T47D (cell line): ENCODE measurements around the gene CTDSPL2.
"Not testable (repeated sequence)": the region's sequence is repeated elsewhere in the genome, so short reads cannot be mapped to it uniquely, and the experiment has no call there.

Source experiments
- DNase-seq, 2 experiments: peaks; one replicate each; pipeline versions ENCODE4 v3.0.0 to v3.0.0-alpha.2; 2011 to 2012; ENCODE audit warnings: low read depth in 1 of 2, low spot score in 1 of 2
- JUND ChIP-seq: IDR thresholded peaks from 2 replicates; pipeline ENCODE4 v1.6.1; 2012; ENCODE audit warnings: low read depth
- in situ Hi-C: cut with HindIII; loops from 2 replicates; pipeline ENCODE4 v1.10.0; 2016; ENCODE audit warnings: low sequenced_read_pairs, low pct_unique_long_range_greater_than_20kb

CTDSPL2 gene

DNA sequence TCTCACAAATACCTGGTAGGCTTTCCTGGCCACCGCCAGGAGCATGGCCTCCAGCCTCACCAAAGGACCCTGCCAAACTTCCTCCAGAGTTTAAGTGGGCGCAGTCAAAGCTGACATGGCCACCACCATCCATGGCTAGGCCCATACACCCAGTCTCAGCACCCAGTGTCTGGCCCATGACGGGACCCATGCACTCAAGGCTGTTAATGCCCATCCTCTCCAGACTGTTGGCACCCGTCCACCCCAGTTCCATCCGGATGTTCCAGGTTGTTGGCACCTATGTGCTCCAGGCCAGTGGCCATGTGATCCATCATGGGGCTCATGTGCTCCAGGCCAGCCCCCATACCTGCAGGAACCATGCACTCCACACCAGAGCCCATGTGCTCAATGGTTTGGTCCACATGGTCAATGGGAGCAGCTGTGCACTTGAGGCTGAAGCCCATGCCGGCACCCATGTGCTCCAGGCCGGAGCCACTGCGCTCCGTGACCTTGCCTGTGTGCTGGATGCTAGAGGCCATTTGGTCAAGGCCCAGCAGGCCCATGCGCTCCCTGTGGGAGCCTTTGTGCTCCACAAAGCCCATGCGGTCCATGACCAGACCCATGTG, 20.4 kb downstream of the CTDSPL2 start:
- no peak for DNase-seq
- in situ Hi-C loops: no loop called here
- no peak for TF ChIP-seq JUND

DNA sequence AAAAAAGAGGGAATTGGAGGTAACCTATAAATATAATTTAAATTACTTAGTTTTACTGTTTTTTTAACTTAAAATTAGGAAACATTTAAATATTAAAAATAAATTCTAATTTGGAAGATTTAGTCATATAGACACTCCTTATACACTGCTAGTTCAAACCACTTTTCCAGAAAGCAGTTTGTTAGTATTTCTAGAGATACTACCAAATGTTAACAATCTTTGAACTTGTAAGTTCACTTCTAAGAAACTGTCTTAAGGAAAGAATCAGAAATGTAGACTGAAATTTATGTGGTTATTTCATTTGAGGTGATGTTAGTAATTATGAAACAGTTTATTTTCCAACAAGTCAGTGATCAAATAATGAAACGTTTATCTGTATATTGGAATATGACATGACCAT, 22.7 kb downstream of the CTDSPL2 start:
- TF ChIP-seq JUND: no peak
- DNase-seq: no peak
- in situ Hi-C loops: no loop called here

DNA sequence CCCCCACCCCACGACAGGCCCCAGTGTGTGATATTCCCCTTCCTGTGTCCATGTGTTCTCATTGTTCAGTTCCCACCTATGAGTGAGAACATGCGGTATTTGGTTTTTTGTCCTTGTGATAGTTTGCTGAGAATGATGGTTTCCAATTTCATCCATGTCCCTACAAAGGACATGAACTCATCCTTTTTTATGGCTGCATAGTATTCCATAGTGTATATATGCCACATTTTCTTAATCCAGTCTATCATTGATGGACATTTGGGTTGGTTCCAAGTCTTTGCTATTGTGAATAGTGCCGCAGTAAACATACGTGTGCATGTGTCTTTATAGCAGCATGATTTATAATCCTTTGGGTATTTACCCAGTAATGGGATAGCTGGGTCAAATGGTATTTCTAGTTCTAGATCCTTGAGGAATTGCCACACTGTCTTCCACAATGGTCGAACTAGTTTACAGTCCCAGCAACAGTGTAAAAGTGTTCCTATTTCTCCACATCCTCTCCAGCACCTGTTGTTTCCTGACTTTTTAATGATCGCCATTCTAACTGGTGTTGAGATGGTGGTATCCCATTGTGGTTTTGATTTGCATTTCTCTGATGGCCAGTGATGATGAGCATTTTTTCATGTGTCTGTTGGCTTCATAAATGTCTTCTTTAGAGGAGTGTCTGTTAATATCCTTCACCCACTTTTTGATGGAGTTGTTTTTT, 26.3 kb downstream of the CTDSPL2 start:
- in situ Hi-C loops, DNase-seq: not testable (repeated sequence)

DNA sequence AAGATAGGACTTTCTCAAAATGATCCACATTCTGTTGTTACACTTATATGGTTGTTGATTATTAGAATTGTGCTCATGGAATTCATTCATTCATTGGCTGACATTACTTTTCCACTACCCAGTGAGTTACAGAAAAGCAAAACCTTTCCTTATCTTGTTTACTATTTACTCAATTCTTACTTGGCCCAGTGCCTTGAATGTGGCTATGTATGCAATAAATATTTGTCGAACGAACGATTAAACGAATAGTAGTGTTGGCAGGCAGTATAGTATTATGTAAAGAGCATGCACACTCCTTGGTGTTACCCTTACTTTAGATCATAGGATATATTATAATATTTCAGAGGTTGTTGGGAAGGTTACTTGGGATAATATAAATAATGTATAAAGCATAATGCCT, 31.0 kb downstream of the CTDSPL2 start:
- in situ Hi-C loops: no loop called here
- no peak for TF ChIP-seq JUND
- DNase-seq: peak; percentile 12 to 54

DNA sequence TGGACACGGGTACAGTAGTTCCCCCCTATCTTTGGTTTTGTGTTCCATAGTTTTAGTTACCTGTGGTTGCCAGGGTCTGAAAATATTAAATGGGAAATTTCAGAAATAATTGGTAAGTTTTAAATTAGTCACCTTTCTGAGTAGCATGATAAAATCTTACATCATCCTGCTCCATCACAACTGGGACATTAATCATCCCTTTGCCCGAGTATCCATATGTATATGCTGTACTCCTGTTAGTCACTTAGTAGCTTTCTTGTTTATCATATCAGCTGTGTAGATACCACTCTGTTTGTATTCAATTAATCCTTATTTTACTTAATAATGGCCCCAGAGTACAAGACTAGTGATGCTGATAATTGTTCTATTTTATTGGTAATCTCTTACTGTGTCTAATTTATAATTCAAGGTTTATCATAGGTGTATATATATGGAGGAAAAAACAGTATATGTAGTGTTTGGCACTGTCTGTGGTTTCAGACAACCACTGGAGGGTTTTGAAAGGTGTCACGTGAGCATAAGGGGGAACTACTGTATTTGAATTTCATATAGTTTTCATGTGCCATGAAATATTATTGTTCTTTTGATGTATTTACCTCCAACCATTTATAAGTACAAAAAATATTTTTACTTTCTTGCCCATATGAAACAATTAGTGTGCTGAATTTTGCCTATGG, 41.4 kb downstream of the CTDSPL2 start:
- in situ Hi-C loops: no loop called here
- no peak for DNase-seq
- TF ChIP-seq JUND: no peak

DNA sequence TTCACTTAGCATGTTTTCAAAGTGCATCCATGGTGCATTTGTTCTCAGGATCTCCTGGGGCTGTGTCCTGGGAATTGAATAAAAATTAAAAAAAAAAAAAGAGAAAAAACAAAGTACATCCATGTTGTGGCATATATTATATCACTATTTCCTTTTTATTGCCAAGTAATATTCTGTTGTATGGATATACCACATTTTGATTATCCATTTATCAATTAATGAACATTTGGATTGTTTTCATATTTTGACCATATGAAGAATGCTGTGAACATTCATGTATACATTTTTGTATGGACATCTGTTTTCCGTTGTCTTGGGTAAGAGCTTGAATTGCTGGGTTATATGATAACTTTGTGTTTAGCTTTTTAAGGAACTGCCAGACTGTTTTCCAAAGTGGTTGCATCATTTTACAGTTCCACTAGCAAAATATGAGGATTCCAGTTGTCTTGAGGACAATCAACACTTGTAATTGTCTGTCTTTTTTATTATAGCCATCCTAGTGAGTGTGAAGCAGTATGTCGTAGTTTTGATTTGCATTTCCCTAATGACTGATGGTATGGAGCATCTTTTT, 44.5 kb downstream of the CTDSPL2 start:
- no peak for DNase-seq
- no peak for TF ChIP-seq JUND
- in situ Hi-C loops: no loop called here

DNA sequence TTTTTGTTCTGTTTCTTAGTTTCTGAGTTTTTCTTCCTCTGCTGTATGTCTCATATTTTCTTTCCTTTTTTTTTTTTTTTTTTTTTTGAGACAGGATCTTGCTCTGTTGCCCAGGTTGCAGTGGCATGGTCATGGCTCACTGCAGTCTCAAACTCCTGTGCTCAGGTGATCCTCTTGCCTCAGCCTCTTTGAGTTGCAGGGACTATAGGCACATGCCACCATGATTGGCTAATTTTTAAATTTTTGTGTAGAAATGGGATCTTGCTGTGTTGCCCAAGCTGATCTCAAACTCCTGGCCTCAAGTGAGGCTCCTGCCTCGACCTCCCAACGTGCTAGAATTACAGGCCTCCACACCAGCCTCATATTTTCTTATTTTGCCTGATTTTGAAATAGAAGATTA, 51.9 kb downstream of the CTDSPL2 start:
- no peak for DNase-seq
- in situ Hi-C loops: no loop called here
- no peak for TF ChIP-seq JUND

DNA sequence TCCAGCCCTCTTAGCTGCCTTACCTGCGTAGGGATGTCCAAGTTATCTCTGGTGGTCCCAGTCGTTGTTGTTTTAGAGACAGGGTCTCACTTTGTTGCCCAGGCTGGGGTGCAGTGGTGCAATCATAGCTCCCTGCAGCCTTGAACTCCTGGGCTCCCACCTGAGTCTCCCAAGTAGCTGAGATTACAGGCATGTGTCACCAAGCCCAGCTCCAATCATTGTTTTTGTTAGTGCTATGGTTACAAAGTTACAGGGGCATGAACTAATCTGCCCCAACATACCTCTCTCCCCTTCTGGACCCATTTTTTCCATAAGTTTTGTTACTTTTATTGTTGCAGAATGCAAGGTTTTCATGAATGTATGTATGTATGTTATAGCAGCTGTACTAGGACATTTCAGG, 54.7 kb downstream of the CTDSPL2 start:
- TF ChIP-seq JUND: no peak
- DNase-seq: no peak
- in situ Hi-C loops: no loop called here

DNA sequence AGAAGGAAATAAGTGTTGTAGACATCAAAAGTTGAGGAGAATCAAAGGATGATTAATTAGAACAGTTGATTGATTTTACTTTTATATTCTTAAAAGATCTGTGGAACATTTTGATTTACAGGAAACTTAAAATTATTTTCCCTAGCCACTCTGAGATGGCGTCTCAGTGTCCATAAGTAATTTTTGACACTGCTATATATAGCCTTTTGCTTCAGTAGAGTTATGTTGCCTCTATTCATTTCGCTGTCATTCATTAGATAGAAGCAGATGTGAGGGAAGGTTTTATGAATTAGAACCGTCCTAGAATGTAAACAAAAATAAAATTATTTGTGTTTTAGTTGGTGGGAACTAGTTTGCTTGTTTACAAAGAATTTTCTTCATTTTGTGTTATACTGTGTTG, 58.5 kb downstream of the CTDSPL2 start:
- no peak for TF ChIP-seq JUND
- in situ Hi-C loops: no loop called here
- DNase-seq: no peak

DNA sequence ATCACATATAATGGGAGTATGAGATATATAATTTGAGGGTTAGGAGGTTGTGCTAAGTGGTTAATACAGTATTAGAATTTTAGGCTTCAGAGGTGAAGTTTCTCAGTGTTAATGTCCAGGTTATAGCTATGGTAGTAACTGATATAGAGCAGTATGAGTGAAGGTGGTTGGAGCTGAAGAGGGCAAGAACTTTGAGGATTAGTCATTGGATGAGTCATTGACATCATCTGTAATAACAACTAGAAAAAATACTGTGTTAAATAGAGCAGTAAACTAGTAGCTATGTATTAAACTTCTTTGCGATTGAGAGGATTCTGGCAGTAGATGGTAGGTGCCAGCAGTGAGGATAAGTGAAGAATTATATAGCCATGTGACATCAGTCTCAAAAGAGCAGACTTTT, 62.0 kb downstream of the CTDSPL2 start:
- no peak for DNase-seq
- no peak for TF ChIP-seq JUND
- in situ Hi-C loops: no loop called here

DNA sequence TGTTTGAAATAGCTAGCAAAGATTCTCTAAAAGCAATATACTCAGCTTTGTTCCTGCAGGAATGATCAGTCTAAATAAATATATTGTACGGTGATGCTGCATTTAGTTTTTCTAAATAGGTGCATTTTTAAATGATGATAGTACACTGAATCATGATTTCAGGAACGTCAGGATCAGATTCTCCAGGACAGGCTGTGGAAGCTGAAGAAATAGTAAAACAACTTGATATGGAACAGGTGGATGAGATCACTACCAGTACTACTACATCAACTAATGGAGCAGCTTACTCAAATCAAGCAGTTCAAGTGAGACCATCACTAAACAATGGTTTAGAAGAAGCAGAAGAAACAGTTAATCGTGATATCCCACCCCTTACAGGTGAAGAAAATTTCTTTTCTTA, 63.2 kb downstream of the CTDSPL2 start:
- no peak for DNase-seq
- TF ChIP-seq JUND: no peak
- in situ Hi-C loops: no loop called here

DNA sequence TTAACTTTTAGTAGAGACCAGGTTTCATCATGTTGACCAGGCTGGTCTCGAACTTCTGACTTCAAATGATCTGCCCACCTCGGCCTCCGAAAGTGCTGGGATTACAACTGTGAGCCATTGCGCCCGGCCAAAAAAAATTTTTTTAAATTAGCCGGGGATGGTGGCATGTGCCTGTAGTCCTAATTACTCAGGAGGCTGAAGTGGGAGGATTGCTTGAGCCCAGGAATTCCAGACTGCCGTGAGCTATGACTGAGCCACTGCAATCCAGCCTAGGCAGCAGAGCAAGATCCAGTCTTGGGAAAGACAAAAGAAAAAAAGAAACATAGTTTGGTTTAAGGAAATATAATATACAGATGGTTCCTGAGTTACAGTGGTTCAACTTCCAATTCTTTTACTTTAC, 64.6 kb downstream of the CTDSPL2 start:
- no peak for DNase-seq
- in situ Hi-C loops: no loop called here
- no peak for TF ChIP-seq JUND

DNA sequence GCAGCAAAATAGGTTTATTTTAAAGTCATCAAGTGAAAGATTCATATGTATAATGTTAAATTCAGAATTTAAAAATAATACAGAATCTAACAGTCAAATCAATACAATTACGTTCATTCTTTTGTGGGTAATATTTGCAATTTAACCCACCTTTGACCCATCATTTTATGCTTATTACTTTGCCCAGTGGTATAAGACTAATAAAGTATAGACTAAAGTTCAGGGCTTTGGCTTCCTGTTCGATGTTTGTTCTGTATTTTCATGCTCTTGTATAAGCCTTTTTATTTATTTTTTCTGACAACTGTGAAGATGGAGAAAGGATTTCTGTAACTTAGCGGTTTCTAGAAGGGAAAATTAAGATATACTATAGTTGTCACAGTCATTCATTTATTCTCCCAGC, 65.2 kb downstream of the CTDSPL2 start:
- TF ChIP-seq JUND: no peak
- in situ Hi-C loops: no loop called here
- DNase-seq: no peak
